HG03469 (cell line): ENCODE results near the gene FRA10AC1.

Source experiments
- ATAC-seq: cut with Tn5 transposase; IDR thresholded peaks from one replicate; pipeline ENCODE4 v1.9.1; 2021; ENCODE audit warnings: mild to moderate bottlenecking, moderate library complexity, moderate number of reproducible peaks; ENCODE audit not compliant: unreplicated experiment

FRA10AC1 gene

GRCh38 chr10:93702210-93703001, at the start of gene FRA10AC1:
Gene FRA10AC1 (minus strand): TSS chr10:93702592. CDS start chr10:93700106, 2,486 bp downstream.
- peak; percentile 35 for ATAC-seq

- ATAC-seq = no peak
These were observed 49.4 kb upstream of the FRA10AC1 start for GRCh38 chr10:93751832-93752231.

- no peak for ATAC-seq
These were observed 48.7 kb upstream of the FRA10AC1 start for GRCh38 chr10:93751124-93751523.

- no peak for ATAC-seq
These were observed 46.9 kb upstream of the FRA10AC1 start for GRCh38 chr10:93749218-93749799.

GRCh38 chr10:93746844-93747284, 44.5 kb upstream of the FRA10AC1 start:
- no peak for ATAC-seq

GRCh38 chr10:93745408-93746065, 43.1 kb upstream of the FRA10AC1 start:
- no peak for ATAC-seq

GRCh38 chr10:93742633-93743349, 40.4 kb upstream of the FRA10AC1 start:
- peak; percentile 93 for ATAC-seq

GRCh38 chr10:93741367-93741766, 39.0 kb upstream of the FRA10AC1 start:
- ATAC-seq = no peak

- ATAC-seq = no peak
These were observed 23.6 kb upstream of the FRA10AC1 start for GRCh38 chr10:93726024-93726423.

- no peak for ATAC-seq
These were observed 20.8 kb upstream of the FRA10AC1 start for GRCh38 chr10:93723153-93723552.

- ATAC-seq = no peak
These were observed 20.2 kb upstream of the FRA10AC1 start for GRCh38 chr10:93722550-93722949.

- no peak for ATAC-seq
These were observed 17.5 kb upstream of the FRA10AC1 start for GRCh38 chr10:93719901-93720300.

GRCh38 chr10:93718937-93719725, 16.7 kb upstream of the FRA10AC1 start:
- no peak for ATAC-seq

- no peak for ATAC-seq
These were observed 14.4 kb upstream of the FRA10AC1 start for GRCh38 chr10:93716766-93717165.

GRCh38 chr10:93715345-93715744, 13.0 kb upstream of the FRA10AC1 start:
- ATAC-seq = peak; percentile 87

GRCh38 chr10:93712593-93712992, 10.2 kb upstream of the FRA10AC1 start:
- ATAC-seq = no peak

GRCh38 chr10:93711891-93712290, 9.5 kb upstream of the FRA10AC1 start:
- ATAC-seq = no peak

- ATAC-seq = no peak
These were observed 8.0 kb upstream of the FRA10AC1 start for GRCh38 chr10:93710333-93710909.

- no peak for ATAC-seq
These were observed 5.2 kb upstream of the FRA10AC1 start for GRCh38 chr10:93707623-93708022.

GRCh38 chr10:93704451-93704850, 2.1 kb upstream of the FRA10AC1 start:
- ATAC-seq = no peak
